Body of pancreas (tissue), 4 donors: ENCODE measurements around the gene ZBTB20. TPM values are rescaled to one million over a fixed set of nuclear protein-coding genes. Genes with fewer than 3 reads are reported as not detected.

ENCODE experiments used
- ATAC-seq: fragments of 150-250 bp; one replicate; pipeline ENCODE4 v1.9.1; 2016
- DNase-seq, 4 donors: peaks; one replicate each; pipeline ENCODE4 v3.0.0-alpha.2; 2019
- H3K27ac ChIP-seq, 4 donors: fragments of 200-600 bp; sonication (generic); 1 replicate in 3 of 4; 2 replicates in 1 of 4; pipeline versions ENCODE4 v1.5.1 to v1.6.1; 2016 to 2019; ENCODE audit warnings: mild to moderate bottlenecking in 1 of 4, mixed read lengths in 1 of 4, moderate library complexity in 1 of 4
- H3K27me3 ChIP-seq, 2 donors: fragments of 200-600 bp; sonication (generic); one replicate each; pipeline ENCODE4 v1.6.0; 2016; ENCODE audit warnings: mild to moderate bottlenecking in 1 of 2
- H3K36me3 ChIP-seq, 2 donors: fragments of 200-600 bp; sonication (generic); replicated peaks in 1 of 2; 2 replicates each; pipeline ENCODE4 v1.5.1; 2016; ENCODE audit warnings: low read depth in 2 of 2; ENCODE audit not compliant: insufficient read depth in 1 of 2
- H3K4me1 ChIP-seq: fragments of 200-600 bp; sonication (generic); one replicate; pipeline ENCODE4 v1.6.0; 2016
- H3K4me3 ChIP-seq, 2 donors: fragments of 200-600 bp; sonication (generic); 1 replicate in 1 of 2; 2 replicates in 1 of 2; pipeline ENCODE4 v1.5.1; 2016 to 2019
- H3K9me3 ChIP-seq, 3 donors: fragments of 200-600 bp; sonication (generic); 1 replicate in 2 of 3; 2 replicates in 1 of 3; pipeline ENCODE4 v1.5.1; 2016
- CTCF ChIP-seq, 7 experiments: fragments of 450-650 bp in 4 of 7; fragments of 200-600 bp in 3 of 7; sonication (generic) in 3 of 7; IDR thresholded peaks; one replicate each; pipeline ENCODE4 v1.5.1; 2016 to 2019; ENCODE audit warnings: antibody characterized with exemption in 7 of 7
- POLR2A ChIP-seq, 3 donors: fragments of 450-650 bp; IDR thresholded peaks; one replicate each; pipeline ENCODE4 v1.6.1; 2016; ENCODE audit warnings: antibody characterized with exemption in 3 of 3, mild to moderate bottlenecking in 2 of 3
- WGBS, 2 donors: methylation state at CpG; one replicate each; pipeline ENCODE4 v1.1.5; 2017; 5-methylcytosine and 5-hydroxymethylcytosine counted together
- intact Hi-C: fragments of 100-400 bp; cut with DNase I; formaldehyde crosslinking; loops from one replicate; pipeline ENCODE4 v1.15.1; 2023
- total RNA-seq, 2 donors: library from RNA; depleted of rRNA; stranded (reverse); fragments of >200 nt; gene quantifications; one replicate each; pipeline ENCODE4 v1.1.0, GENCODE V29; 2016

ZBTB20 gene
- total RNA-seq, 2 donors from 2014 or later = 48.3 to 77.1 TPM

GRCh38 chr3:114838025-114838424 is 309.1 kb downstream of the ZBTB20 start:
- Histone ChIP-seq H3K4me3 (no peak overlapping the region), H3K27ac (no peak overlapping the region), H3K4me1 (peaks cover 6% of the 10 kb centered on the region), H3K9me3 (no peaks in the 10 kb centered on the region), H3K36me3 (no peaks in the 10 kb centered on the region), H3K27me3 (no peaks in the 10 kb centered on the region)
- no peak for ATAC-seq
- intact Hi-C loops = no loop called here
- WGBS, 2 donors = 75 to 91% methylated on average over 2 of the region's 2 CpGs
- no peak for DNase-seq
- no peak for TF ChIP-seq CTCF (IDR thresholded peaks at IDR 0.05)
- no peak for TF ChIP-seq POLR2A (IDR thresholded peaks at IDR 0.05)

- no peak for ATAC-seq
- Histone ChIP-seq H3K27me3 (no peaks in the 10 kb centered on the region), H3K27ac (no peak overlapping the region), H3K4me1 (peaks cover 36% of the 10 kb centered on the region), H3K4me3 (no peak overlapping the region), H3K9me3 (no peaks in the 10 kb centered on the region), H3K36me3 (no peaks in the 10 kb centered on the region)
- intact Hi-C loops = no loop called here
- TF ChIP-seq POLR2A (IDR thresholded peaks at IDR 0.05) (no peak), CTCF (IDR thresholded peaks at IDR 0.05) (no peak)
- WGBS, 2 donors = 42 to 44% methylated on average over 7 of the region's 7 CpGs
- DNase-seq = no peak
Observed at GRCh38 chr3:114834175-114834940, 312.7 kb downstream of the ZBTB20 start.

- Histone ChIP-seq H3K9me3 (no peaks in the 10 kb centered on the region), H3K27me3 (no peaks in the 10 kb centered on the region), H3K4me3 (no peak overlapping the region), H3K27ac (peak overlapping the region in 1 of 4 donors; percentile 22), H3K4me1 (peaks cover 49% of the 10 kb centered on the region), H3K36me3 (no peaks in the 10 kb centered on the region)
- TF ChIP-seq CTCF (IDR thresholded peaks at IDR 0.05) (no peak), POLR2A (IDR thresholded peaks at IDR 0.05) (no peak)
- DNase-seq = no peak
- intact Hi-C loops = no loop called here
- ATAC-seq = no peak
- 24% methylated on average over 1 of the region's 1 CpG for WGBS, 2 donors
Observed at GRCh38 chr3:114831861-114832260, 315.2 kb downstream of the ZBTB20 start.

- ATAC-seq (no peak), DNase-seq (no peak)
- Histone ChIP-seq H3K36me3 (no peaks in the 10 kb centered on the region), H3K4me3 (no peak overlapping the region), H3K27me3 (no peaks in the 10 kb centered on the region), H3K9me3 (no peaks in the 10 kb centered on the region), H3K4me1 (peaks cover 49% of the 10 kb centered on the region), H3K27ac (peak overlapping the region in 1 of 4 donors; percentile 27)
- no peak for TF ChIP-seq CTCF (IDR thresholded peaks at IDR 0.05)
- no peak for TF ChIP-seq POLR2A (IDR thresholded peaks at IDR 0.05)
- intact Hi-C loops = no loop called here
- 88 to 92% methylated on average over 4 of the region's 4 CpGs for WGBS, 2 donors
Observed at GRCh38 chr3:114830652-114831051, 316.4 kb downstream of the ZBTB20 start.

GRCh38 chr3:114829783-114830182 is 317.3 kb downstream of the ZBTB20 start:
- 57 to 60% methylated on average over 2 of the region's 2 CpGs for WGBS, 2 donors
- intact Hi-C loops = no loop called here

More at GRCh38 chr3:114829783-114830182, 317.3 kb downstream of the ZBTB20 start:
- no peak for TF ChIP-seq CTCF (IDR thresholded peaks at IDR 0.05)
- TF ChIP-seq POLR2A (IDR thresholded peaks at IDR 0.05) = no peak
- Histone ChIP-seq H3K27ac (peak overlapping the region; percentile 22 to 41 (median 30)), H3K27me3 (no peaks in the 10 kb centered on the region), H3K9me3 (no peaks in the 10 kb centered on the region), H3K4me1 (peaks cover 49% of the 10 kb centered on the region), H3K36me3 (no peaks in the 10 kb centered on the region), H3K4me3 (no peak overlapping the region)
- ATAC-seq = no peak
- no peak for DNase-seq
